HepG2 (cell line): ENCODE measurements around the gene SECTM1. TPM values are rescaled to one million over a fixed set of nuclear protein-coding genes. Genes with fewer than 3 reads are reported as not detected.

Experiments
- AGO2 ChIP-seq: fragments of 200-400 bp; formaldehyde crosslinking; optimal IDR thresholded peaks from 2 replicates; pipeline ENCODE3; 2017; ENCODE audit warnings: mild to moderate bottlenecking, low read depth, low read length, moderate library complexity
- BHLHE40 ChIP-seq: IDR thresholded peaks from 2 replicates; pipeline ENCODE4 v1.6.1; 2011; ENCODE audit warnings: low read length, improper control_type of control experiment
- CBFB ChIP-seq: sonication (generic); formaldehyde crosslinking; IDR thresholded peaks from 2 replicates; pipeline ENCODE4 v1.4.0; 2020; ENCODE audit warnings: missing genetic modification reagents
- EP300 ChIP-seq, 3 experiments: sonication (generic) in 1 of 3; formaldehyde crosslinking in 1 of 3; IDR thresholded peaks; 2 replicates each; pipeline versions ENCODE4 v1.5.1 to v1.6.1; 2011 to 2020; ENCODE audit warnings: low read depth in 2 of 3, low read length in 2 of 3, borderline replicate concordance in 1 of 3, improper control_type of control experiment in 1 of 3, mild to moderate bottlenecking in 1 of 3, missing genetic modification reagents in 1 of 3, moderate library complexity in 1 of 3
- JUND ChIP-seq: sonication (generic); formaldehyde crosslinking; IDR thresholded peaks from 2 replicates; pipeline ENCODE4 v1.8.0; 2022; ENCODE audit warnings: mild to moderate bottlenecking, missing genetic modification reagents
- MAFG ChIP-seq: sonication (generic); formaldehyde crosslinking; IDR thresholded peaks from 2 replicates; pipeline ENCODE4 v1.5.1; 2020; ENCODE audit warnings: mild to moderate bottlenecking, missing genetic modification reagents
- MXD4 ChIP-seq: IDR thresholded peaks from 2 replicates; pipeline ENCODE4 v1.6.1; 2016; ENCODE audit warnings: mild to moderate bottlenecking, missing biosample characterization, missing genetic modification reagents
- XRCC5 ChIP-seq: fragments of 200-400 bp; formaldehyde crosslinking; optimal IDR thresholded peaks from 2 replicates; pipeline ENCODE3; 2017; ENCODE audit warnings: mild to moderate bottlenecking, low read length
- YEATS2 ChIP-seq: sonication (generic); formaldehyde crosslinking; IDR thresholded peaks from 2 replicates; pipeline ENCODE4 v1.4.0; 2020; ENCODE audit warnings: missing genetic modification reagents, borderline replicate concordance
- ZNF180 ChIP-seq: sonication (generic); formaldehyde crosslinking; IDR thresholded peaks from 2 replicates; pipeline ENCODE4 v1.4.0; 2020; ENCODE audit warnings: low read depth, missing genetic modification reagents, borderline replicate concordance
- ZNF335 ChIP-seq: sonication (generic); formaldehyde crosslinking; IDR thresholded peaks from 2 replicates; pipeline ENCODE4 v1.4.0; 2020; ENCODE audit warnings: missing genetic modification reagents
- ZNF496 ChIP-seq: sonication (generic); formaldehyde crosslinking; IDR thresholded peaks from 2 replicates; pipeline ENCODE4 v1.8.1; 2023; ENCODE audit warnings: mild to moderate bottlenecking, moderate library complexity, missing genetic modification reagents; ENCODE audit not compliant: insufficient replicate concordance
- ZNF619 ChIP-seq: sonication (generic); formaldehyde crosslinking; IDR thresholded peaks from 2 replicates; pipeline ENCODE4 v1.4.0; 2020; ENCODE audit warnings: mild to moderate bottlenecking, missing genetic modification reagents
- ZNF646 ChIP-seq: sonication (generic); formaldehyde crosslinking; IDR thresholded peaks from 2 replicates; pipeline ENCODE4 v1.9.0; 2021; ENCODE audit warnings: mild to moderate bottlenecking, missing genetic modification reagents
- polyA plus RNA-seq, 8 experiments: library from polyadenylated mRNA; depleted of rRNA in 3 of 8; stranded (reverse) in 7 of 8; unstranded in 1 of 8; fragments of >200 nt; fragmentation: Illumina TruSeq in 4 of 8; extraction: Trizol in 4 of 8; gene quantifications; 2 replicates each; pipeline versions ENCODE4 v1.2.1 to v1.2.3, GENCODE V29; 2011 to 2016; ENCODE audit warnings: low read depth in 4 of 8, missing spikeins in 1 of 8, mixed read lengths in 1 of 8; ENCODE audit not compliant: insufficient read depth in 1 of 8
- total RNA-seq, 5 experiments: library from RNA; depleted of rRNA; stranded (reverse); fragments of >200 nt; fragmentation: Illumina TruSeq; extraction: Trizol; gene quantifications; 2 replicates each; pipeline ENCODE4 v1.2.3, GENCODE V29; 2016; ENCODE audit warnings: low read depth in 1 of 5
- TF ChIP-seq, protein P1 (sequence below): sonication (generic); formaldehyde crosslinking; IDR thresholded peaks from 2 replicates; pipeline ENCODE4 v1.4.0; 2020; ENCODE audit warnings: missing genetic modification reagents

SECTM1 gene
- total and polyA plus RNA-seq, 2 of the 13 experiments (the other 11 are each of a cell fraction or from before 2014, with no cell fraction given) = 3.5 to 5.3 TPM

DNA sequence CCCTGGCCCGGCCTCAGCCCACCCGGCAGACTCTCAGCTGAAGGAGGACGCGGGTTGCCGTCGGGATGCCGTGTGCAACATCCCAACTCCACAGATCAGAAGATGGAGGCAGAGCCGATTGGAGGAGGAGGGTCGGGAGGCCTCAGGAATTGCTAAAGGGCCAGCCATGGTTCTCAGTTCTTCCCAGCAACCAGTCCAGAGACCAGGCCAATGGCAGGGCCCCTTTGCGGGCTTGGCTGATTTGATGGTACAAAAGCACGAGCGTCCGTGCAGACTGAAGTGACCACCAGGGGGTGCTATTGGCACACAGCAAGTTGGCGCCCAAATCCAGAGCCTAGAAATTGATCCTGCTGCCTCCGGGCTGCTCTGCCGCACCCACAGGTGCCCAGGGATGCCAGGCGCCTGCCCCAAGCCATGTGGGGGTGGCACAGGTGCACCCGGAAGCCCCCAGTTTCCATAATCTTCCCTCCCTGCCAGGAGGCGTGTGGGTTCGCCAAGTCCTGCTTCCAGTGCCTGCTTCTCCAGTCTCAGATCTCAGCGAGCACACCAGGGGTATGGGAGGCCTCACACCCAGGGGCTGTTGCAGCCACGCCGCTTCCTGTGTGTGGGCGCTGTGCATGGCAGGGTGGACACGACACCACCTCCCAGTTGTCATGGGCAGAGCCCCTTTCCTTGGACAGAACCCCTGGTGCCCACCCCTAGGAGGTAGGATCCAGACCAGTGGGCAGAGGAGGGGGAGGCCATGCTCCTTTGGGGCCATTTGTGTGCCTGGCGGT, 18.3 kb upstream of the SECTM1 start (continued):
- TF ChIP-seq, protein P1, sequence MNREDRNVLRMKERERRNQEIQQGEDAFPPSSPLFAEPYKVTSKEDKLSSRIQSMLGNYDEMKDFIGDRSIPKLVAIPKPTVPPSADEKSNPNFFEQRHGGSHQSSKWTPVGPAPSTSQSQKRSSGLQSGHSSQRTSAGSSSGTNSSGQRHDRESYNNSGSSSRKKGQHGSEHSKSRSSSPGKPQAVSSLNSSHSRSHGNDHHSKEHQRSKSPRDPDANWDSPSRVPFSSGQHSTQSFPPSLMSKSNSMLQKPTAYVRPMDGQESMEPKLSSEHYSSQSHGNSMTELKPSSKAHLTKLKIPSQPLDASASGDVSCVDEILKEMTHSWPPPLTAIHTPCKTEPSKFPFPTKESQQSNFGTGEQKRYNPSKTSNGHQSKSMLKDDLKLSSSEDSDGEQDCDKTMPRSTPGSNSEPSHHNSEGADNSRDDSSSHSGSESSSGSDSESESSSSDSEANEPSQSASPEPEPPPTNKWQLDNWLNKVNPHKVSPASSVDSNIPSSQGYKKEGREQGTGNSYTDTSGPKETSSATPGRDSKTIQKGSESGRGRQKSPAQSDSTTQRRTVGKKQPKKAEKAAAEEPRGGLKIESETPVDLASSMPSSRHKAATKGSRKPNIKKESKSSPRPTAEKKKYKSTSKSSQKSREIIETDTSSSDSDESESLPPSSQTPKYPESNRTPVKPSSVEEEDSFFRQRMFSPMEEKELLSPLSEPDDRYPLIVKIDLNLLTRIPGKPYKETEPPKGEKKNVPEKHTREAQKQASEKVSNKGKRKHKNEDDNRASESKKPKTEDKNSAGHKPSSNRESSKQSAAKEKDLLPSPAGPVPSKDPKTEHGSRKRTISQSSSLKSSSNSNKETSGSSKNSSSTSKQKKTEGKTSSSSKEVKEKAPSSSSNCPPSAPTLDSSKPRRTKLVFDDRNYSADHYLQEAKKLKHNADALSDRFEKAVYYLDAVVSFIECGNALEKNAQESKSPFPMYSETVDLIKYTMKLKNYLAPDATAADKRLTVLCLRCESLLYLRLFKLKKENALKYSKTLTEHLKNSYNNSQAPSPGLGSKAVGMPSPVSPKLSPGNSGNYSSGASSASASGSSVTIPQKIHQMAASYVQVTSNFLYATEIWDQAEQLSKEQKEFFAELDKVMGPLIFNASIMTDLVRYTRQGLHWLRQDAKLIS = no peak
- TF ChIP-seq YEATS2 (peak; percentile 7; the same call in 1 of the 2 replicates), EP300 (IDR thresholded peaks at IDR 0.05; ENCODE audit: low read depth in 2 of 2, low read length in 2 of 2) (0 out of 4 replicates have a peak, but pooled peaks have one; percentile 12 to 28), EP300 (CRISPR knock-in tag; IDR thresholded peaks at IDR 0.05; ENCODE audit: borderline replicate concordance) (no peak; the same call in 1 of the 2 replicates), ZNF180 (peak; percentile 49; the same call in 1 of the 2 replicates), MXD4 (CRISPR knock-in tag) (peak; percentile 72; the same call in 1 of the 2 replicates), ZNF646 (CRISPR knock-in tag) (no peak), XRCC5 (peak; percentile 75), BHLHE40 (peak; percentile 53; the same call in 1 of the 2 replicates), ZNF335 (CRISPR knock-in tag) (peak; percentile 82; the same call in 1 of the 2 replicates), AGO2 (no peak), ZNF619 (CRISPR knock-in tag) (peak; percentile 91; the same call in 1 of the 2 replicates), JUND (peak; percentile 29; the same call in 1 of the 2 replicates), ZNF496 (CRISPR knock-in tag) (no peak), CBFB (CRISPR knock-in tag) (no peak), MAFG (CRISPR knock-in tag) (no peak)
